H9 (cell line): ENCODE measurements around the gene TRIM28. TPM values are rescaled to one million over a fixed set of nuclear protein-coding genes. Genes with fewer than 3 reads are reported as not detected.
A peak's percentile ranks its signal among the peaks of the same experiment; 100 is the strongest.

Source experiments
- DNase-seq: peaks from one replicate; pipeline ENCODE4 v3.0.0-alpha.2; 2017
- H2AFZ ChIP-seq: one replicate; pipeline ENCODE4 v1.6.1; 2013; ENCODE audit warnings: mild to moderate bottlenecking, low read length, control low read depth, moderate library complexity
- H2AK5ac ChIP-seq: 2 replicates; pipeline ENCODE4 v1.6.1; 2013; ENCODE audit warnings: low read length, control low read depth, mixed read lengths; ENCODE audit not compliant: insufficient read length
- H2BK120ac ChIP-seq: one replicate; pipeline ENCODE4 v1.6.1; 2013; ENCODE audit warnings: low read depth, mild to moderate bottlenecking, low read length, control low read depth, inconsistent platforms; ENCODE audit not compliant: poor library complexity, severe bottlenecking
- H2BK12ac ChIP-seq: 2 replicates; pipeline ENCODE4 v1.6.1; 2013; ENCODE audit warnings: low read length, control low read depth, mixed read lengths, low read depth; ENCODE audit not compliant: insufficient read length
- H2BK15ac ChIP-seq: 2 replicates; pipeline ENCODE4 v1.6.1; 2013; ENCODE audit warnings: low read depth, low read length, control low read depth
- H2BK20ac ChIP-seq: one replicate; pipeline ENCODE4 v1.6.1; 2013; ENCODE audit warnings: low read depth, mild to moderate bottlenecking, low read length, control low read depth, inconsistent platforms; ENCODE audit not compliant: poor library complexity, severe bottlenecking
- H2BK5ac ChIP-seq: 2 replicates; pipeline ENCODE4 v1.6.1; 2013; ENCODE audit warnings: low read length, control low read depth, mixed read lengths; ENCODE audit not compliant: insufficient read length
- H3K14ac ChIP-seq: 2 replicates; pipeline ENCODE4 v1.6.1; 2013; ENCODE audit warnings: low read length, control low read depth; ENCODE audit not compliant: insufficient read depth
- H3K18ac ChIP-seq: 2 replicates; pipeline ENCODE4 v1.6.1; 2013; ENCODE audit warnings: low read depth, mild to moderate bottlenecking, mixed read lengths, low read length, control low read depth; ENCODE audit not compliant: insufficient read length
- H3K23ac ChIP-seq: 2 replicates; pipeline ENCODE4 v1.6.1; 2013; ENCODE audit warnings: low read length, control low read depth, mixed read lengths, low read depth; ENCODE audit not compliant: insufficient read length
- H3K23me2 ChIP-seq: 2 replicates; pipeline ENCODE4 v1.6.1; 2013; ENCODE audit warnings: low read depth, mild to moderate bottlenecking, mixed read lengths, low read length, control low read depth; ENCODE audit not compliant: insufficient read length, poor library complexity, severe bottlenecking
- H3K27ac ChIP-seq: 2 replicates; pipeline ENCODE4 v1.5.1; 2013; ENCODE audit warnings: low read length, control low read depth, mixed read lengths, low read depth; ENCODE audit not compliant: insufficient read length
- H3K27me3 ChIP-seq: 2 replicates; pipeline ENCODE4 v1.6.1; 2013; ENCODE audit warnings: low read length, control low read depth, inconsistent platforms; ENCODE audit not compliant: insufficient read depth
- H3K4ac ChIP-seq: 2 replicates; pipeline ENCODE4 v1.6.1; 2013; ENCODE audit warnings: low read depth, mild to moderate bottlenecking, control low read depth, inconsistent platforms, low read length, moderate library complexity
- H3K4me1 ChIP-seq: 2 replicates; pipeline ENCODE4 v1.6.1; 2013; ENCODE audit warnings: low read length, control low read depth, inconsistent platforms; ENCODE audit not compliant: insufficient read depth
- H3K4me2 ChIP-seq: 2 replicates; pipeline ENCODE4 v1.6.1; 2013; ENCODE audit warnings: low read length, control low read depth, mixed read lengths; ENCODE audit not compliant: insufficient read length, insufficient read depth
- H3K56ac ChIP-seq: 2 replicates; pipeline ENCODE4 v1.6.1; 2013; ENCODE audit warnings: low read depth, mild to moderate bottlenecking, mixed read lengths, low read length, control low read depth; ENCODE audit not compliant: insufficient read length
- H3K79me1 ChIP-seq: 2 replicates; pipeline ENCODE4 v1.6.1; 2013; ENCODE audit warnings: low read depth, mild to moderate bottlenecking, moderate library complexity, low read length, control low read depth, inconsistent platforms; ENCODE audit not compliant: insufficient read depth, poor library complexity, severe bottlenecking
- H3K79me2 ChIP-seq: 2 replicates; pipeline ENCODE4 v1.6.1; 2013; ENCODE audit warnings: low read length, control low read depth, inconsistent platforms; ENCODE audit not compliant: insufficient read depth
- H3K9ac ChIP-seq: 2 replicates; pipeline ENCODE4 v1.6.1; 2013; ENCODE audit warnings: low read length, control low read depth, mixed read lengths; ENCODE audit not compliant: insufficient read length; ENCODE audit errors: extremely low read depth
- H3K9me3 ChIP-seq: one replicate; pipeline ENCODE4 v1.6.1; 2013; ENCODE audit warnings: low read depth, low read length, inconsistent platforms; ENCODE audit not compliant: control insufficient read depth
- H3T11ph ChIP-seq: one replicate; pipeline ENCODE4 v1.6.1; 2013; ENCODE audit warnings: mild to moderate bottlenecking, low read length, control low read depth, inconsistent platforms
- H4K20me1 ChIP-seq: one replicate; pipeline ENCODE4 v1.6.1; 2013; ENCODE audit not compliant: control insufficient read depth, insufficient read length, insufficient read depth
- H4K5ac ChIP-seq: 2 replicates; pipeline ENCODE4 v1.6.1; 2013; ENCODE audit warnings: low read depth, mild to moderate bottlenecking, mixed read lengths, low read length, control low read depth; ENCODE audit not compliant: insufficient read length
- H4K8ac ChIP-seq: replicated peaks from 2 replicates; pipeline ENCODE4 v1.6.1; 2013; ENCODE audit warnings: low read length, control low read depth, mixed read lengths, low read depth; ENCODE audit not compliant: insufficient read length
- H4K91ac ChIP-seq: 2 replicates; pipeline ENCODE4 v1.6.1; 2013; ENCODE audit warnings: low read depth, mild to moderate bottlenecking, moderate library complexity, mixed read lengths, low read length, control low read depth; ENCODE audit not compliant: insufficient read length
- H3K27ac Mint-ChIP-seq, 3 experiments: 2 replicates in 2 of 3; 3 replicates in 1 of 3; pipeline ENCODE4 v1.8.0; 2020 to 2021; ENCODE audit warnings: mixed read lengths in 3 of 3, mild to moderate bottlenecking in 1 of 3, moderate library complexity in 1 of 3
- H3K27me3 Mint-ChIP-seq: 2 replicates; pipeline ENCODE4 v1.8.0; 2021; ENCODE audit warnings: low read depth, mild to moderate bottlenecking, moderate library complexity, mixed read lengths
- H3K36me3 Mint-ChIP-seq, 3 experiments: 2 replicates in 2 of 3; 3 replicates in 1 of 3; pipeline ENCODE4 v1.8.0; 2020 to 2021; ENCODE audit warnings: low read depth in 3 of 3, mixed read lengths in 3 of 3; ENCODE audit not compliant: insufficient read depth in 1 of 3
- H3K4me1 Mint-ChIP-seq, 2 experiments: 2 replicates each; pipeline ENCODE4 v1.8.0; 2020; ENCODE audit warnings: mixed read lengths in 2 of 2
- H3K4me3 Mint-ChIP-seq, 2 experiments: 2 replicates in 1 of 2; 3 replicates in 1 of 2; pipeline ENCODE4 v1.8.0; 2020 to 2021; ENCODE audit warnings: mild to moderate bottlenecking in 2 of 2, mixed read lengths in 2 of 2, moderate library complexity in 1 of 2
- H3K9me3 Mint-ChIP-seq, 2 experiments: 2 replicates in 1 of 2; 3 replicates in 1 of 2; pipeline ENCODE4 v1.8.0; 2020; ENCODE audit warnings: mild to moderate bottlenecking in 2 of 2, mixed read lengths in 2 of 2, moderate library complexity in 1 of 2
- WGBS: extraction: QIAGEN DNeasy Blood & Tissue Kit; methylation state at CpG from one replicate; pipeline ENCODE4 v1.1.7; 2013; ENCODE audit warnings: missing lambda C conversion rate, low lambda C conversion rate, mixed read lengths; ENCODE audit not compliant: insufficient read length; ENCODE audit errors: extremely low coverage; 5-methylcytosine and 5-hydroxymethylcytosine counted together
- total RNA-seq: library from RNA; stranded (reverse); gene quantifications from 2 replicates; pipeline ENCODE4 v1.2.1, GENCODE V29; 2021
- TF ChIP-seq, protein P1 (sequence below): fragments of 200-600 bp; sonication (generic); conservative IDR thresholded peaks from 3 replicates; pipeline ENCODE4 v1.8.0; 2021; ENCODE audit warnings: antibody characterized with exemption, mild to moderate bottlenecking

TRIM28 gene
- total RNA-seq, 1 experiment from 2014 or later: 1,084 TPM

DNA sequence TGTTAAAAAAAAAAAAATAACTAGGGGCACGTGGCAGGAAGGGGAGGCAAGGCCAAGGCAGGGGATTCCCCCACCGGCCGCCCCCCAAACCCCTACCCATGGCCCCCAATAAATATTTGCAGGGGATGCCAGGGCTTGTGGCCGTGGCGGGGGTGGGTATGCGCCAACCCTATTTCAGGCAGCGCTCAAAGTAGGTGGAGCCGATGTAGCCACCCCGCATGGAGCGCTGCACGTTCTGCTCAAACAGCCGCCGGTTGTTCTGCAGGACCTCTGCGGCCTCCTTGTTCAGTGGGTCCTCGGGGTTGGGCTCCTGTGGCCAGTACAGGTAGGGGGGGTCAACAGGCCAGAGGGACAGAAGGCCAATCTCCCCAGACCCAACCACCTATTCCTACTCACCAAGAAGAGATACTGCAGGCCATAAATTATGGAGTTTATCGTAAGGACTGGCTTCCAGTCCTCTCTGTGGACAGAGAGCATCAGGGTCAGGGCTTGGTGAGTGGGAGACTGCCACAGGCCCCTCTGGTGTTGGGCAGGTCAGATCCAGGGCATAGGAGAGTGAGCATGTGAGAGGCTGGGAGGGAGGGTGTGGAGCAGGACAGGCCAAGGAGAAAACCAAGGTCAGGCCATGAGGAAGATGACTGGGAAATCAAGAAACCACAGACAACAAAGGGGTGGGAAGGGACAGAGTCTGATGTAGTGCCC is 12.2 kb downstream of the TRIM28 start:
- Histone ChIP-seq H3T11ph (no peak overlapping the region), H2BK20ac (no peak overlapping the region), H2AFZ (no peak overlapping the region), H2AK5ac (no peak overlapping the region), H3K23ac (no peak overlapping the region), H3K4ac (no peak overlapping the region), H3K56ac (no peak overlapping the region), H3K4me1 (no peaks in the 10 kb centered on the region), H3K79me1 (no peaks in the 10 kb centered on the region), H4K91ac (no peak overlapping the region), H3K18ac (no peak overlapping the region), H4K20me1 (no peaks in the 10 kb centered on the region), H3K9ac (no peak overlapping the region), H3K23me2 (peaks cover 16% of the 10 kb centered on the region), H2BK15ac (no peak overlapping the region), H3K79me2 (peaks cover 8% of the 10 kb centered on the region; the same call in 1 of the 2 replicates), H4K8ac (no peak overlapping the region), H2BK120ac (no peak overlapping the region), H3K27me3 (no peaks in the 10 kb centered on the region), H4K5ac (no peak overlapping the region), H2BK12ac (no peak overlapping the region), H3K4me2 (no peak overlapping the region), H3K27ac (no peak overlapping the region), H3K14ac (no peak overlapping the region), H2BK5ac (no peak overlapping the region), H3K9me3 (no peaks in the 10 kb centered on the region)
- Mint-ChIP-seq H3K9me3 (no peaks in the 10 kb centered on the region; a peak in 2 of 5 replicates), H3K27me3 (peaks cover 1% of the 10 kb centered on the region; the same call in 1 of the 2 replicates), H3K4me1 (peaks cover 26 to 45% of the 10 kb centered on the region in 2 experiments), H3K4me3 (peak overlapping the region; percentile 96 to 99), H3K27ac (peak overlapping the region; percentile 74 to 87 (median 86); a peak in 6 of 7 replicates), H3K36me3 (peaks cover 22 to 57% (median 40%) of the 10 kb centered on the region in 3 experiments; a peak in 6 of 7 replicates)
- no peak for DNase-seq
- WGBS: no CpG with 5 or more reads among the region's 16 CpGs
- TF ChIP-seq, protein P1, sequence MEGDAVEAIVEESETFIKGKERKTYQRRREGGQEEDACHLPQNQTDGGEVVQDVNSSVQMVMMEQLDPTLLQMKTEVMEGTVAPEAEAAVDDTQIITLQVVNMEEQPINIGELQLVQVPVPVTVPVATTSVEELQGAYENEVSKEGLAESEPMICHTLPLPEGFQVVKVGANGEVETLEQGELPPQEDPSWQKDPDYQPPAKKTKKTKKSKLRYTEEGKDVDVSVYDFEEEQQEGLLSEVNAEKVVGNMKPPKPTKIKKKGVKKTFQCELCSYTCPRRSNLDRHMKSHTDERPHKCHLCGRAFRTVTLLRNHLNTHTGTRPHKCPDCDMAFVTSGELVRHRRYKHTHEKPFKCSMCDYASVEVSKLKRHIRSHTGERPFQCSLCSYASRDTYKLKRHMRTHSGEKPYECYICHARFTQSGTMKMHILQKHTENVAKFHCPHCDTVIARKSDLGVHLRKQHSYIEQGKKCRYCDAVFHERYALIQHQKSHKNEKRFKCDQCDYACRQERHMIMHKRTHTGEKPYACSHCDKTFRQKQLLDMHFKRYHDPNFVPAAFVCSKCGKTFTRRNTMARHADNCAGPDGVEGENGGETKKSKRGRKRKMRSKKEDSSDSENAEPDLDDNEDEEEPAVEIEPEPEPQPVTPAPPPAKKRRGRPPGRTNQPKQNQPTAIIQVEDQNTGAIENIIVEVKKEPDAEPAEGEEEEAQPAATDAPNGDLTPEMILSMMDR: no peak
